AG09319 (cell line): ENCODE measurements around the gene ADGRE1.

Experiments used
- DNase-seq: peaks from one replicate; pipeline ENCODE4 v3.0.0-alpha.2; 2010; ENCODE audit warnings: low read depth; ENCODE audit errors: extremely low read depth
- TF ChIP-seq, protein P1 (sequence below): IDR thresholded peaks from 2 replicates; pipeline ENCODE4 v1.5.1; 2011; ENCODE audit warnings: low read depth, mild to moderate bottlenecking, inconsistent platforms, low read length, moderate library complexity

Gene ADGRE1

DNA sequence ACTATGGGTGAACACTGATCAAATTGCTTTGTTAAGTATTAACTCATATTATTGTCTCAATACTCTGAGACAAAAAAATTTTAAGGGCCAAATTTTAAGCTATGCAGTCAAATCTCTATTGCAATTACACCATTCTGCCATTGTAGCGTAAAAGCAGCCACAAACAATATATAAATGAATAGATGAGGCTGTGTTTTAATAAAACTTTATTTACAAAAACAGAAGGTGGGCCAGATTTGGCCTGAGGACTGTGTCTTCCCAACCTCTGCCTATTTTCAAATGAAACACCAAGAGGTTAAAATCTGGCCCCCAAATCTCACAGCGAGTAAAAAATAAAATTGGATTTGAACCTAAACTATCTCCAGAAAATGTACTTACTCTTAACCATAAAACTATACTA is 82.1 kb downstream of the ADGRE1 start:
- TF ChIP-seq, protein P1, sequence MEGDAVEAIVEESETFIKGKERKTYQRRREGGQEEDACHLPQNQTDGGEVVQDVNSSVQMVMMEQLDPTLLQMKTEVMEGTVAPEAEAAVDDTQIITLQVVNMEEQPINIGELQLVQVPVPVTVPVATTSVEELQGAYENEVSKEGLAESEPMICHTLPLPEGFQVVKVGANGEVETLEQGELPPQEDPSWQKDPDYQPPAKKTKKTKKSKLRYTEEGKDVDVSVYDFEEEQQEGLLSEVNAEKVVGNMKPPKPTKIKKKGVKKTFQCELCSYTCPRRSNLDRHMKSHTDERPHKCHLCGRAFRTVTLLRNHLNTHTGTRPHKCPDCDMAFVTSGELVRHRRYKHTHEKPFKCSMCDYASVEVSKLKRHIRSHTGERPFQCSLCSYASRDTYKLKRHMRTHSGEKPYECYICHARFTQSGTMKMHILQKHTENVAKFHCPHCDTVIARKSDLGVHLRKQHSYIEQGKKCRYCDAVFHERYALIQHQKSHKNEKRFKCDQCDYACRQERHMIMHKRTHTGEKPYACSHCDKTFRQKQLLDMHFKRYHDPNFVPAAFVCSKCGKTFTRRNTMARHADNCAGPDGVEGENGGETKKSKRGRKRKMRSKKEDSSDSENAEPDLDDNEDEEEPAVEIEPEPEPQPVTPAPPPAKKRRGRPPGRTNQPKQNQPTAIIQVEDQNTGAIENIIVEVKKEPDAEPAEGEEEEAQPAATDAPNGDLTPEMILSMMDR, result no peak

DNA sequence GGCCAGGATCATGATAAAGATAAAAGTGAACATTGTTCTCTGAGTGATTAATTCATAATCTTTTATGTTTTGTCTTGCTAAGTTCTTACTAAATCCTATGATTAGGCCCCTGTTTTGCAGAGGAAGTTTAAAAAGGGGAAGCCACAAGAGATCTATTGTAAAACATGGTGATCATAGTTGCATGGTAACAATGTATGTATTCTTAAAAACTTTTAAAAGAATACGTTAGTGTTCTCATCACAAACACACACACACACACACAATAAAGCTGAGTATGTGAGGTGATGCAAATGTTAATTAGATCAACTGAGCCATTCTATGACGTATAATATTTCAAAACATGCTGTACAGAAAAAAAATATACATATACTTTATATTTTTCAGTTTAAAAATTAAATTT is 82.6 kb downstream of the ADGRE1 start:
- TF ChIP-seq, protein P1, result no peak
- DNase-seq, result no peak

More for the DNA sequence above, 82.1 kb downstream of the ADGRE1 start:
- no peak for DNase-seq

DNA sequence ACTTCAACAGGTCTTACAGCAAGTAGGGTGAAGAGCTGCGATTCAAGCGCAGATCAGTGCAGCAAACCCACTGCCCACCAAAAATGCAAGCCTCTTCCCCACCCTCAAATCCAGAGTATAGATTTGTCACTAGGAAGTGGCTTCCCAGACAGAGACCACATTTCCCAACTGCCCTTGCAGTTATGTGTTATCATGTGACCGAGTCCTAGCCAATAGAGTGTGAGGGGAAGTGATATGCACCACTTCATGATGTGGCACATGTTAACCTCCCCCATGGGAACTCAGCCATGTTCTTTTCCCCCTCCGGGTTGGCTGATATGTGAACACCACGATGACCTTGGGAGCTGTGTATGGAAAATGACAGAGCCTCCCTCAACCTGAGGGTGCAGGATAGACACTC is 83.1 kb downstream of the ADGRE1 start:
- DNase-seq, result no peak
- TF ChIP-seq, protein P1, result no peak

DNA sequence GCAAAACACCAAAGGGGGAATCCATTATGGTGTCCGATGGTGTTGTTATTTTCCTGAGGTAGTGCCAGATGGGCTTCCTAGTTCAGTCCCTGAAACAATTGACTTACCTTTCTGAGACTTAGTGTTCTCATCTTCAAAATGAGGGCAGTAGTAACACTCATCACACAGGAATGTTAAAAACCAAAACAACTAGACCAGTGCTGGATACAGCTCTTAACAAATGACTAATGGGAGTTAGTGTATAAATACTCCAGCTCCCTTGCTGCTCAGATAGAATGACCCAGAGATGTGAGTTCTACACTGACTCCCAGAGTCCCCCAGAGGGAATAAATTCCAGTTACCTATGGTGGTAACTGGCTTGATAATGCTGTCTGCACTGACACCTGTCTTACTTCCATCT is 84.0 kb downstream of the ADGRE1 start:
- TF ChIP-seq, protein P1, result no peak
- DNase-seq, result no peak

DNA sequence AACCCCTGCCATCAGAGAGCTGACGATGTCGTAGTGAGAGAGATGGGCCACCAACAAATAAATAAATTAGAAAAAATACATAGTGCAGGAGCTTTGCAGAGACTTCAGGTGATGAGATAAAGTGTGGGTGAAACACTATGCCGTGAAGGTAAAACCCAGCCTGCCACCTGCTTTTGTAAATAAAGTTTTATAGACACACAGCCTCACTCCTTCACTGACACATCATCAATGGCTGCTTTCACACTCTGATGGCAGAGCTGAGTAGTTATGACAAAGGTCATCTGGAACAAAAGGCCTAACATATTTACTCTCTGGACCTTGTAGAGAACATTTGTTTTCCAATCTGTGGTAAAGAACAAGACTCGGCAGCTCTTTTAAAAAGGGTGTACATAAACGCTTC is 88.8 kb downstream of the ADGRE1 start:
- TF ChIP-seq, protein P1, result no peak
- no peak for DNase-seq

DNA sequence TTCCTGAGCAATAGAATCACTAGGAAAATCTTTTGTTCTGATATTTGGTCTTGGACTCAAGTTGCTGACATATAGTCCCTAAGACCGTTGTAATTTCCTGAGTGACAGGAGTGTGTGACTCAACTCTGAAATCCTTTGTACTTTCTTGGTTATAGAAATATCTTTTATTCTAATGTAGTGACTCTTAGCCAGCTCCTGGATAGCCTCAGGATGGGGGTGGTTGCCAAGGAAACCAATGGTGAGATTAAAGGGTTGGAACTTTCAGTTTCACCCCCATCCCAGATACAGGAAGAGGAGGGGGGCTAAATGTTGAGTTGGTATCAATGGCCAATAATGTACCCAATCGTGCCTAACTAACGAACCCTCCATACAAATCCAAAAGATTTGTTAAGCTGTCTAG is 92.0 kb downstream of the ADGRE1 start:
- TF ChIP-seq, protein P1, result no peak
- DNase-seq, result no peak

DNA sequence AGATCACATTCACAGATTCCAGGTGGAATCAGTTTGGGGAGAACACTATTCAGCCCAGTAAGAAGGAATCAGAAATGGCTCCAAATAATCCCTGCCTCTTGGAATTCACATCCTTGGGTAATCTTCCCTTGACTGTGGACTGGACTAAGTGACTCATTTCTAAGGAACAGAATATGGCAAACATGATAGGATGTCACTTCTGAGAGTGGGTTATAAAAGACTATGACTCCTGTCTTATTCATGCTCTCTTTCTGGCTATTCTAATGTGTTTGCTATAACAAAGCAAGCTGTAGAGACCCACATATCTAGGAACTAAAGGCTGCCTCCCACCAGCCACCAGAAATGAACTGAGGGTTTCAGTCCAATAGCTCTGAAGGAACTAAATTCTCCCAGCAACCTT is 96.1 kb downstream of the ADGRE1 start:
- no peak for DNase-seq
- TF ChIP-seq, protein P1, result no peak
